Measurements from ENCODE around the gene NFKB2. TPM values are rescaled to one million over a fixed set of nuclear protein-coding genes. Genes with fewer than 3 reads are reported as not detected.

NFKB2 gene
- total and polyA plus RNA-seq, 2 donors (not counting 1 experiment from before 2014, with no cell fraction given) = 7.6 to 23.3 TPM

GRCh38 chr10:102381983-102382382 lies 13.5 kb upstream of the NFKB2 start:
- Histone ChIP-seq H4K20me1 (ENCODE audit: control insufficient read depth, extremely low read depth, insufficient read depth, low read length) (no peaks in the 10 kb centered on the region), H2AFZ (ENCODE audit: low read length) (no peak overlapping the region), H3K4me2 (ENCODE audit: extremely low read depth, insufficient read depth, low read length) (no peak overlapping the region), H3K9ac (ENCODE audit: insufficient read depth, low read length) (no peak overlapping the region), H3K4me1 (ENCODE audit: control insufficient read depth, extremely low read depth, insufficient read depth, low read length) (no peaks in the 10 kb centered on the region), H3K79me2 (ENCODE audit: control insufficient read depth, insufficient read depth, low read length) (no peaks in the 10 kb centered on the region), H3K27me3 (ENCODE audit: control insufficient read depth, insufficient read depth, low read length) (no peaks in the 10 kb centered on the region), H3K27ac (ENCODE audit: insufficient read depth, low read length) (no peak overlapping the region), H3K36me3 (ENCODE audit: control insufficient read depth, insufficient read depth, low read length) (peaks cover 20% of the 10 kb centered on the region), H3K9me3 (ENCODE audit: control insufficient read depth, insufficient read depth, low read depth, low read length) (no peaks in the 10 kb centered on the region), H3K4me3 (replicated peaks in 1 of 4; ENCODE audit: control extremely low read depth in 1 of 4, insufficient read depth in 1 of 4, low read depth in 3 of 4, low read length in 4 of 4) (no peak overlapping the region)
- no peak for DNase-seq (ENCODE audit: low read depth in 2 of 2)
- no peak for TF ChIP-seq CTCF (conservative IDR thresholded peaks at IDR 0.05 in 1 of 2, IDR thresholded peaks at IDR 0.05 in 1 of 2; ENCODE audit: low read depth in 1 of 2, low read length in 2 of 2)
- no peak for TF ChIP-seq EZH2 (IDR thresholded peaks at IDR 0.05; ENCODE audit: low read length, missing control alignments)

- DNase-seq (ENCODE audit: low read depth in 2 of 2) = no peak
- Histone ChIP-seq H3K79me2 (ENCODE audit: control insufficient read depth, insufficient read depth, low read length) (no peaks in the 10 kb centered on the region), H3K27me3 (ENCODE audit: control insufficient read depth, insufficient read depth, low read length) (no peaks in the 10 kb centered on the region), H3K36me3 (ENCODE audit: control insufficient read depth, insufficient read depth, low read length) (peaks cover 20% of the 10 kb centered on the region), H3K27ac (ENCODE audit: insufficient read depth, low read length) (no peak overlapping the region), H3K9me3 (ENCODE audit: control insufficient read depth, insufficient read depth, low read depth, low read length) (no peaks in the 10 kb centered on the region), H3K4me2 (ENCODE audit: extremely low read depth, insufficient read depth, low read length) (no peak overlapping the region), H4K20me1 (ENCODE audit: control insufficient read depth, extremely low read depth, insufficient read depth, low read length) (no peaks in the 10 kb centered on the region), H3K9ac (ENCODE audit: insufficient read depth, low read length) (no peak overlapping the region), H3K4me3 (replicated peaks in 1 of 4; ENCODE audit: control extremely low read depth in 1 of 4, insufficient read depth in 1 of 4, low read depth in 3 of 4, low read length in 4 of 4) (no peak overlapping the region), H3K4me1 (ENCODE audit: control insufficient read depth, extremely low read depth, insufficient read depth, low read length) (no peaks in the 10 kb centered on the region), H2AFZ (ENCODE audit: low read length) (no peak overlapping the region)
- TF ChIP-seq CTCF (conservative IDR thresholded peaks at IDR 0.05 in 1 of 2, IDR thresholded peaks at IDR 0.05 in 1 of 2; ENCODE audit: low read depth in 1 of 2, low read length in 2 of 2) = no peak
- no peak for TF ChIP-seq EZH2 (IDR thresholded peaks at IDR 0.05; ENCODE audit: low read length, missing control alignments)
Observed at GRCh38 chr10:102382871-102383270, 12.6 kb upstream of the NFKB2 start.

- Histone ChIP-seq H3K27ac (ENCODE audit: insufficient read depth, low read length) (no peak overlapping the region), H3K9me3 (ENCODE audit: control insufficient read depth, insufficient read depth, low read depth, low read length) (no peaks in the 10 kb centered on the region), H3K79me2 (ENCODE audit: control insufficient read depth, insufficient read depth, low read length) (no peaks in the 10 kb centered on the region), H3K9ac (ENCODE audit: insufficient read depth, low read length) (no peak overlapping the region), H2AFZ (ENCODE audit: low read length) (no peak overlapping the region), H3K4me3 (replicated peaks in 1 of 4; ENCODE audit: control extremely low read depth in 1 of 4, insufficient read depth in 1 of 4, low read depth in 3 of 4, low read length in 4 of 4) (no peak overlapping the region), H3K27me3 (ENCODE audit: control insufficient read depth, insufficient read depth, low read length) (no peaks in the 10 kb centered on the region), H3K4me1 (ENCODE audit: control insufficient read depth, extremely low read depth, insufficient read depth, low read length) (no peaks in the 10 kb centered on the region), H3K36me3 (ENCODE audit: control insufficient read depth, insufficient read depth, low read length) (peaks cover 18% of the 10 kb centered on the region), H3K4me2 (ENCODE audit: extremely low read depth, insufficient read depth, low read length) (no peak overlapping the region), H4K20me1 (ENCODE audit: control insufficient read depth, extremely low read depth, insufficient read depth, low read length) (no peaks in the 10 kb centered on the region)
- DNase-seq (ENCODE audit: low read depth in 2 of 2) = peak in 1 of 2 donors; percentile 12
- TF ChIP-seq CTCF (conservative IDR thresholded peaks at IDR 0.05 in 1 of 2, IDR thresholded peaks at IDR 0.05 in 1 of 2; ENCODE audit: low read depth in 1 of 2, low read length in 2 of 2) (peak in 1 of 2 donors; percentile 31), EZH2 (IDR thresholded peaks at IDR 0.05; ENCODE audit: low read length, missing control alignments) (no peak)
Observed at GRCh38 chr10:102384053-102384452, 11.5 kb upstream of the NFKB2 start.

All from fibroblast of lung (primary cell).